Stomach smooth muscle (tissue), 2 donors: ENCODE data around the gene FNDC10.

ENCODE experiments used
- H3K27ac ChIP-seq: one replicate; pipeline ENCODE4 v1.7.0; 2013; ENCODE audit warnings: mild to moderate bottlenecking, low read length, inconsistent platforms
- H3K27me3 ChIP-seq, 2 donors: one replicate each; pipeline ENCODE4 v1.7.0; 2013; ENCODE audit warnings: low read length in 2 of 2; ENCODE audit not compliant: insufficient read depth in 2 of 2, control insufficient read depth in 1 of 2
- H3K36me3 ChIP-seq, 2 donors: one replicate each; pipeline ENCODE4 v1.7.0; 2013; ENCODE audit warnings: low read length in 2 of 2; ENCODE audit not compliant: control insufficient read depth in 2 of 2, insufficient read depth in 2 of 2
- H3K4me1 ChIP-seq: one replicate; pipeline ENCODE4 v1.7.0; 2013; ENCODE audit warnings: low read length; ENCODE audit not compliant: control insufficient read depth, insufficient read depth
- H3K4me3 ChIP-seq, 2 donors: one replicate each; pipeline ENCODE4 v1.7.0; 2013; ENCODE audit warnings: low read length in 2 of 2
- H3K9ac ChIP-seq, 2 donors: one replicate each; pipeline ENCODE4 v1.7.0; 2013; ENCODE audit warnings: low read length in 2 of 2, mild to moderate bottlenecking in 1 of 2
- H3K9me3 ChIP-seq, 2 donors: one replicate each; pipeline ENCODE4 v1.7.0; 2013; ENCODE audit warnings: low read length in 2 of 2; ENCODE audit not compliant: control insufficient read depth in 2 of 2
- donor health status: healthy.
- donor health status: Pancreatic carcinoma.

FNDC10 gene

DNA sequence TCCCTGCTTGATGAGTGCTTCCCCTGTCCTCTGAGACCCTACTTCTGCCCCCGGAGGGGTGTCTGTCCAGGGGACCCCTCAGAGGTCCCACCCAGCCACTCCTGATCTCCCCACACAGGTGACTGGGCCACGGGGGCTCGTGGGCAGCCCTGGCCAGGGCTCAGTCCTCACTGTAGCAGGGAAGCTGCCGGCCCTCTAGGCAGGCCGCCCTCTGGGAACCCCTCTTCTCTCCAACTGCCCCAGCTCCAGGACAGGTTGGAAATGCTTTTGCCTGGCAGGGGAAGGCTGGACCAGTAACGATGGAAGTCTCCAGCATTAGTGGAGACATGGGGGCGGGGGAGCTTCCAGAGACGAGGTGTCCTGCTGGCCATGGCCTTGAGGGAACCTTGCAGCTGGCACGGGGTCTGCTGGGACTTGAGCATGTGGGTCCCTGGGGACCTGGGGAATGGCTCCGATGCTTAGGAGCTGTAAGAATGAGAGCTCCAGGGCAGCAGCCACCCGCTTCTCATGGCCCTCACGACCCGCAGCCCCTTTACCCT is 3.1 kb upstream of the FNDC10 start:
- peaks cover 37 to 41% of the 10 kb centered on the region in 2 donors for H3K27me3 ChIP-seq

DNA sequence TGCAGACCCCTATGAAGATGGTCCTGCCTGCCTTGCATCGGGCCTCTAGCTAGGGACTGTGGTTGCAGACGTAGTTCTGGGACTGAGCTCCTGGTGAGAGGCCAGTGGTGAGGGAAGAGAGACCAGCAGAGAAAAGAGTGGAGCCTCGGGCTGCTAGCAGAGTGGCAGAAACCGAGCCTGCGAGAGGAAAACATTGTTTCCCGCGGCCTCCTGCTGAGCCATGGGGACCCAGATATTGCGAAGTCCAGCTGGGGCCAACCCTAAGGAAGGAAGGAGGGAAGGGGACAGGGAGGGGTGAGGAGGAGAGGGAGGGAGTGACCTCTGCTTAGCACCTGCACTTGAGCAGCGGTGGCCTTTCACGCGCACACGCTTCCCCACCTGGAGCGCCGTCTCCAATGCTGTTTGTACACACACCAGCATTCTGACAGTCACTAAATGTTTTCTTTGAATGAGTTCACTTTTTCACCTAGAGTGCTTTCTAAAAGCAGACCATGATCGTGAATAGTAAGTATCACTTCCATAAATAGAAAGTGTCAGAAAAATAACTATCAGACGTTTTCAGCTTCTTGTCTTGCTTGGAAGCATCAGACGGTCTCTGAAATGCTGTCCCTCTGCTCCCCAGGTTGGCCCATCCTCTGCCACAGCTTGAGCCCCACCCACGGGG is 2.5 kb upstream of the FNDC10 start:
- H3K9me3 ChIP-seq, result no peaks in the 10 kb centered on the region
- peaks cover 20% of the 10 kb centered on the region for H3K4me1 ChIP-seq
- no peak overlapping the region for H3K9ac ChIP-seq
- peaks cover 43 to 47% of the 10 kb centered on the region in 2 donors for H3K27me3 ChIP-seq
- H3K4me3 ChIP-seq, result no peak overlapping the region
- H3K36me3 ChIP-seq, result no peaks in the 10 kb centered on the region
- no peak overlapping the region for H3K27ac ChIP-seq

More for the DNA sequence above, 3.1 kb upstream of the FNDC10 start:
- Histone ChIP-seq H3K4me1 (peaks cover 17% of the 10 kb centered on the region), H3K4me3 (no peak overlapping the region), H3K27ac (no peak overlapping the region), H3K9me3 (no peaks in the 10 kb centered on the region), H3K9ac (no peak overlapping the region), H3K36me3 (no peaks in the 10 kb centered on the region)

DNA sequence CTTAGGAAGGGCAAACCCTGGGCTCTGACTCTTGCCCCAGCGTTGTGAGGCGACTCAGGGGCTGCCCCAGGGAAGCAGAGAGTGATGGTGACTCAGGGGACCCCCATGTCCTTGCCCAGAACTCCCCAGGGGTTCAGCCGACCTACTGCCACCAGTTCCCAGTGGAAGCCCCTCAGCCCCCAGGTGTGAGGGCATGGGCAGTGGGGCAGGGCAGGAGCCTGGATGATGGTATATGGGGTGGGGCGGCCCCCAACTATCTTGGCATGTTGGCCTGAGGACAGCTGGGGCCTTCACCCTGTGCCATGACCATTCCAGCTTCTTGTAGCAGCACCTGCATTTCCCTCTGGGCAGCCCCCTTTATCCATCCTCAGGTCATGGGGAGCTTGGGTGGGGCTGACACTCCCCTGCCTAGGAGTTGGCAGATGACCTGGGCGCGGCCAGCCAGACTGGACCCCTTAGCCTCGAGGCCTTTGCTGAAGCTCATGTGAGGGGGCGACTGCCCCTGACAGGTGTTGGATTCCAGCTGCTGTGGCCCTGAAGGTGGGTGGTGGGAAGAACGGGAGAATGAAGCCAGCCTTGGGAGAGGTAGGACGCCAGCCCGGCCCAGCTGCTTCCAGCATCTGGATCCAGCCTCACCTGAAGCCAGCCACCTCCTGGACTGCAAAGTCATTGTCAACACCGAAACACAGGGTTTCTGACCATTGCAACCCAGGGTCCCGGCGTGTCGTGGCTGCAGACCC is 1.8 kb upstream of the FNDC10 start:
- H3K27ac ChIP-seq, result no peak overlapping the region
- peaks cover 47 to 51% of the 10 kb centered on the region in 2 donors for H3K27me3 ChIP-seq
- H3K4me3 ChIP-seq, result no peak overlapping the region
- H3K36me3 ChIP-seq, result no peaks in the 10 kb centered on the region
- H3K9me3 ChIP-seq, result no peaks in the 10 kb centered on the region
- H3K4me1 ChIP-seq, result peaks cover 21% of the 10 kb centered on the region
- H3K9ac ChIP-seq, result no peak overlapping the region

- H3K36me3 ChIP-seq, result no peaks in the 10 kb centered on the region
- no peak overlapping the region for H3K9ac ChIP-seq
- peaks cover 21% of the 10 kb centered on the region for H3K4me1 ChIP-seq
- H3K9me3 ChIP-seq, result no peaks in the 10 kb centered on the region
- no peak overlapping the region for H3K4me3 ChIP-seq
- H3K27ac ChIP-seq, result no peak overlapping the region
- peaks cover 50 to 51% of the 10 kb centered on the region in 2 donors for H3K27me3 ChIP-seq
Observed at GRCh38 chr1:1600861-1601563, 1.1 kb upstream of the FNDC10 start.

- H3K27me3 ChIP-seq, result peaks cover 45 to 47% of the 10 kb centered on the region in 2 donors
- H3K4me3 ChIP-seq, result peak overlapping the region in 1 of 2 donors; percentile 35
- no peaks in the 10 kb centered on the region for H3K36me3 ChIP-seq
- H3K4me1 ChIP-seq, result peaks cover 21% of the 10 kb centered on the region
- no peak overlapping the region for H3K27ac ChIP-seq
- no peaks in the 10 kb centered on the region for H3K9me3 ChIP-seq
- no peak overlapping the region for H3K9ac ChIP-seq
Observed at GRCh38 chr1:1599030-1599934, 653 bp downstream of the FNDC10 start.

DNA sequence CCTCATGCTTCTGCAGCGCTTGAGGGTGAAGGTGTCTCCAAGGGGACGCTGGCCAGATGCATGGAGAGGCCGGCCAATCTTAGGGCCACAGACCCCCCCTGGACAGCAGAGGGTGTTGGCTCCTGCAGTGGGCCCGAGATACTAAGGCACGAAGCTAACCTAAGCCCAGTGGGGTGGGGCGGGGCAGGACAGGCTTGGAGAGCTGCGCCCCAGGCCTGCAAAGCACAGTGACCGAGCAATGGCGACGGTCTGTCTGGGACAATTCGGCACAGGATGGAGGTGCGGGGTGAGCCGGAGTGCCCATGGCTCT is 1.3 kb downstream of the FNDC10 start:
- no peak overlapping the region for H3K9ac ChIP-seq
- H3K27ac ChIP-seq, result no peak overlapping the region
- H3K4me3 ChIP-seq, result no peak overlapping the region
- H3K36me3 ChIP-seq, result no peaks in the 10 kb centered on the region
- H3K27me3 ChIP-seq, result peaks cover 45 to 47% of the 10 kb centered on the region in 2 donors
- H3K9me3 ChIP-seq, result no peaks in the 10 kb centered on the region
- H3K4me1 ChIP-seq, result peaks cover 21% of the 10 kb centered on the region

- H3K27ac ChIP-seq, result no peak overlapping the region
- peaks cover 21% of the 10 kb centered on the region for H3K4me1 ChIP-seq
- no peak overlapping the region for H3K4me3 ChIP-seq
- no peaks in the 10 kb centered on the region for H3K36me3 ChIP-seq
- peaks cover 45 to 47% of the 10 kb centered on the region in 2 donors for H3K27me3 ChIP-seq
- no peaks in the 10 kb centered on the region for H3K9me3 ChIP-seq
- H3K9ac ChIP-seq, result no peak overlapping the region
Observed at GRCh38 chr1:1598051-1598719, 1.8 kb downstream of the FNDC10 start.

- peaks cover 43 to 46% of the 10 kb centered on the region in 2 donors for H3K27me3 ChIP-seq
- H3K9me3 ChIP-seq, result no peaks in the 10 kb centered on the region
- H3K27ac ChIP-seq, result no peak overlapping the region
- peaks cover 21% of the 10 kb centered on the region for H3K4me1 ChIP-seq
- no peak overlapping the region for H3K4me3 ChIP-seq
- no peak overlapping the region for H3K9ac ChIP-seq
- H3K36me3 ChIP-seq, result no peaks in the 10 kb centered on the region
Observed at GRCh38 chr1:1597275-1597930, 2.5 kb downstream of the FNDC10 start.

DNA sequence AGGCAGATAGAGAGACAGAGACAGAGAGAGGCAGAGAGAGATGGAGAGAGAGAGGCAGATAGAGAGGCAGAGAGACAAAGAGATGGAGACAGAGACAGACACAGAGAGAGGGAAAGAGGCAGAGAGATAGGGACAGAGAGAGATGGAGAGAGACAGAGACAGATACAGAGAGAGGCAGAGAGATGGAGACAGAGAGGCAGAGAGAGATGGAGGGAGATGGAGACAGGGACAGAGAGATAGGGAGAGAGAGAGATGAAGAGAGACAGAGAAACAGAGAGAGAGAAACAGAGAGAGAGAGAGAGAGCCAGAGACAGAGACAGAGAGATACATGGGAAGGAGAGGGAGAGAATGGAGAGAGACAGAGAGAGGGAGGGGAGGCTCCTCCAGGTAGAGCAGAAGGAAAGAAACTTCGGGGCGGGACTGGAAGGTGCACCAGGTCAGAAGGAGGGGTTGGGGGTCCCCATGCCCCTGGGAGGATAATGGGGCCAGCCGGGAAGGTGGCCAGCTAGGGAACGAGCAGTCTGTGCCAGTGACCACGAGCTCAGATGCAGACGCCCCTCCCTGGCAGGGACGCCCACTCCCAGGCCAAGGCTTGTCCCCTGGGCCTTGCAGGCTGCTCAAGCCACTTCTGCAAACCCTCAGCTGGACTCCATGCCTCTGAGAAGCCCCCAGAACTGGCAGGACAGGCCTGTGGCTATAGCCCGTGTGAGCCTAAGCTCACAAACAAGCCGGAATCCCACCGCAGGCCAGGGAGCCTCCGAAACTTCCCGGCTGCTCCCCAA is 3.3 kb downstream of the FNDC10 start:
- H3K27me3 ChIP-seq, result peaks cover 36 to 39% of the 10 kb centered on the region in 2 donors

More for the DNA sequence above, 3.3 kb downstream of the FNDC10 start:
- no peaks in the 10 kb centered on the region for H3K36me3 ChIP-seq
- no peak overlapping the region for H3K27ac ChIP-seq
- H3K9ac ChIP-seq, result no peak overlapping the region
- H3K4me1 ChIP-seq, result peaks cover 21% of the 10 kb centered on the region
- H3K4me3 ChIP-seq, result no peak overlapping the region
- H3K9me3 ChIP-seq, result no peaks in the 10 kb centered on the region
